BLaER1 treated with 17β-estradiol and CSF1 and Interleukin-3, amounts not matched to agents 10 nM and 100 nM (cell line): ENCODE measurements around the gene RPL18A.

Experiments
- H3K27ac ChIP-seq, 11 experiments: shearing (Covaris generic); formaldehyde crosslinking; 2 replicates each; pipeline ENCODE4 v1.8.1; 2022
- H3K27me3 ChIP-seq, 11 experiments: shearing (Covaris generic); formaldehyde crosslinking; 2 replicates each; pipeline ENCODE4 v1.8.1; 2022
- H3K36me3 ChIP-seq, 11 experiments: shearing (Covaris generic); formaldehyde crosslinking; 2 replicates each; pipeline ENCODE4 v1.8.1; 2022
- H3K4me1 ChIP-seq, 10 experiments: shearing (Covaris generic); formaldehyde crosslinking; 2 replicates each; pipeline ENCODE4 v1.8.1; 2022
- H3K4me2 ChIP-seq, 11 experiments: shearing (Covaris generic); formaldehyde crosslinking; 2 replicates each; pipeline ENCODE4 v1.8.1; 2022
- H3K4me3 ChIP-seq, 10 experiments: shearing (Covaris generic); formaldehyde crosslinking; 2 replicates each; pipeline ENCODE4 v1.8.1; 2022
- H3K9ac ChIP-seq, 11 experiments: shearing (Covaris generic); formaldehyde crosslinking; 2 replicates each; pipeline ENCODE4 v1.8.1; 2022
- H3K9me3 ChIP-seq, 11 experiments: shearing (Covaris generic); formaldehyde crosslinking; replicated peaks in 1 of 11; 2 replicates each; pipeline ENCODE4 v1.8.1; 2022
- H4K20me1 ChIP-seq, 11 experiments: shearing (Covaris generic); formaldehyde crosslinking; 2 replicates each; pipeline ENCODE4 v1.8.1; 2022
- Cebpa-rat ChIP-seq, 11 experiments: shearing (Covaris generic); IDR thresholded peaks; 2 replicates each; pipeline ENCODE4 v1.8.1; 2022

RPL18A gene

GRCh38 chr19:17861542-17862402, 2.1 kb downstream of the RPL18A start:
- Histone ChIP-seq H3K9ac (peak overlapping the region; percentile 92 to 100 (median 97)), H3K36me3 (peaks cover 42 to 56% (median 52%) of the 10 kb centered on the region in 11 experiments), H4K20me1 (peaks cover 49 to 67% (median 63%) of the 10 kb centered on the region in 11 experiments), H3K4me1 (peaks cover 22 to 45% (median 32%) of the 10 kb centered on the region in 10 experiments), H3K4me3 (peak overlapping the region; percentile 84 to 100 (median 94); a peak in 19 of 20 replicates), H3K27ac (peak overlapping the region in 9 of 11 experiments; percentile 90 to 100 (median 97); a peak in 17 of 22 replicates), H3K27me3 (no peaks in the 10 kb centered on the region), H3K4me2 (peak overlapping the region; percentile 82 to 100 (median 95)), H3K9me3 (no peaks in the 10 kb centered on the region; a peak in 1 of 22 replicates)
- no peak for TF ChIP-seq Cebpa-rat (IDR thresholded peaks at IDR 0.05)

- Histone ChIP-seq H3K4me1 (peaks cover 22 to 45% (median 32%) of the 10 kb centered on the region in 10 experiments), H4K20me1 (peaks cover 49 to 79% (median 64%) of the 10 kb centered on the region in 11 experiments), H3K27me3 (no peaks in the 10 kb centered on the region; a peak in 1 of 22 replicates), H3K9me3 (no peaks in the 10 kb centered on the region; a peak in 1 of 22 replicates), H3K4me3 (peak overlapping the region in 7 of 10 experiments; percentile 84 to 100 (median 93); a peak in 12 of 20 replicates), H3K9ac (peak overlapping the region; percentile 92 to 100 (median 97); a peak in 19 of 22 replicates), H3K36me3 (peaks cover 42 to 56% (median 52%) of the 10 kb centered on the region in 11 experiments), H3K4me2 (peak overlapping the region; percentile 82 to 100 (median 95)), H3K27ac (peak overlapping the region in 7 of 11 experiments; percentile 95 to 97 (median 97); a peak in 11 of 22 replicates)
- no peak for TF ChIP-seq Cebpa-rat (IDR thresholded peaks at IDR 0.05)
These were observed 3.2 kb downstream of the RPL18A start for GRCh38 chr19:17862711-17863519.

- Histone ChIP-seq H3K27ac (peak overlapping the region in 1 of 11 experiments; percentile 21; a peak in 2 of 22 replicates), H4K20me1 (peaks cover 49 to 80% (median 64%) of the 10 kb centered on the region in 11 experiments), H3K9ac (peak overlapping the region in 8 of 11 experiments; percentile 4 to 100 (median 66); a peak in 6 of 22 replicates), H3K36me3 (peaks cover 42 to 56% (median 52%) of the 10 kb centered on the region in 11 experiments), H3K9me3 (no peaks in the 10 kb centered on the region; a peak in 1 of 22 replicates), H3K4me2 (peak overlapping the region in 3 of 11 experiments; percentile 1 to 86 (median 19); a peak in 3 of 22 replicates), H3K4me3 (no peak overlapping the region), H3K4me1 (peaks cover 22 to 45% (median 30%) of the 10 kb centered on the region in 10 experiments), H3K27me3 (peaks cover 0 to 6% (median 0%) of the 10 kb centered on the region in 11 experiments; a peak in 5 of 22 replicates)
- TF ChIP-seq Cebpa-rat (IDR thresholded peaks at IDR 0.05) = no peak
These were observed 3.9 kb downstream of the RPL18A start for GRCh38 chr19:17863520-17864182.

- H3K36me3 ChIP-seq = peaks cover 41 to 51% (median 48%) of the 10 kb centered on the region in 11 experiments
- H4K20me1 ChIP-seq = peaks cover 41 to 72% (median 56%) of the 10 kb centered on the region in 11 experiments
- no peaks in the 10 kb centered on the region for H3K9me3 ChIP-seq
- no peak for TF ChIP-seq Cebpa-rat (IDR thresholded peaks at IDR 0.05)
- no peak overlapping the region for H3K27ac ChIP-seq
- peaks cover 8 to 22% (median 15%) of the 10 kb centered on the region in 11 experiments for H3K27me3 ChIP-seq
- peaks cover 17 to 39% (median 23%) of the 10 kb centered on the region in 10 experiments for H3K4me1 ChIP-seq
- no peak overlapping the region for H3K4me3 ChIP-seq
- H3K4me2 ChIP-seq = no peak overlapping the region
- H3K9ac ChIP-seq = no peak overlapping the region
These were observed 5.9 kb downstream of the RPL18A start for GRCh38 chr19:17865364-17866311.

GRCh38 chr19:17866312-17866963, 6.7 kb downstream of the RPL18A start:
- no peaks in the 10 kb centered on the region for H3K9me3 ChIP-seq
- no peak overlapping the region for H3K4me3 ChIP-seq
- no peak overlapping the region for H3K4me2 ChIP-seq
- H3K4me1 ChIP-seq = peaks cover 9 to 33% (median 16%) of the 10 kb centered on the region in 10 experiments
- no peak for TF ChIP-seq Cebpa-rat (IDR thresholded peaks at IDR 0.05)
- peaks cover 16 to 30% (median 23%) of the 10 kb centered on the region in 11 experiments for H3K27me3 ChIP-seq
- H3K27ac ChIP-seq = no peak overlapping the region
- H4K20me1 ChIP-seq = peaks cover 33 to 65% (median 51%) of the 10 kb centered on the region in 11 experiments
- H3K9ac ChIP-seq = no peak overlapping the region
- H3K36me3 ChIP-seq = peaks cover 33 to 43% (median 40%) of the 10 kb centered on the region in 11 experiments

GRCh38 chr19:17866964-17867486, 7.3 kb downstream of the RPL18A start:
- TF ChIP-seq Cebpa-rat (IDR thresholded peaks at IDR 0.05) = no peak
- Histone ChIP-seq H3K9ac (no peak overlapping the region), H3K4me1 (peaks cover 3 to 27% (median 10%) of the 10 kb centered on the region in 10 experiments)

GRCh38 chr19:17868669-17869068, 9.0 kb downstream of the RPL18A start:
- H3K4me1 ChIP-seq = peaks cover 4 to 22% (median 10%) of the 10 kb centered on the region in 10 experiments
- TF ChIP-seq Cebpa-rat (IDR thresholded peaks at IDR 0.05) = no peak
- H3K27me3 ChIP-seq = peaks cover 38 to 52% (median 45%) of the 10 kb centered on the region in 11 experiments

More at GRCh38 chr19:17866964-17867486, 7.3 kb downstream of the RPL18A start:
- H3K27me3 ChIP-seq = peaks cover 22 to 36% (median 29%) of the 10 kb centered on the region in 11 experiments
- H3K4me3 ChIP-seq = no peak overlapping the region
- no peak overlapping the region for H3K4me2 ChIP-seq
- no peak overlapping the region for H3K27ac ChIP-seq
- H3K36me3 ChIP-seq = peaks cover 27 to 38% (median 34%) of the 10 kb centered on the region in 11 experiments
- peaks cover 27 to 64% (median 47%) of the 10 kb centered on the region in 11 experiments for H4K20me1 ChIP-seq
- no peaks in the 10 kb centered on the region for H3K9me3 ChIP-seq

More at GRCh38 chr19:17868669-17869068, 9.0 kb downstream of the RPL18A start:
- Histone ChIP-seq H3K9me3 (no peaks in the 10 kb centered on the region), H3K9ac (no peak overlapping the region), H3K36me3 (peaks cover 11 to 21% (median 17%) of the 10 kb centered on the region in 11 experiments), H3K4me3 (no peak overlapping the region), H3K27ac (no peak overlapping the region), H3K4me2 (no peak overlapping the region), H4K20me1 (peaks cover 11 to 54% (median 33%) of the 10 kb centered on the region in 11 experiments)
